GM23338 (cell line): Measurements from ENCODE around the gene NFIB. TPM values are rescaled to one million over a fixed set of nuclear protein-coding genes. Genes with fewer than 3 reads are reported as not detected.

ENCODE experiments used
- ATAC-seq: fragments of 200-7000 bp; cut with Tn5 transposase; 3 replicates; pipeline ENCODE4 v1.9.1; 2020
- DNase-seq: peaks from one replicate; pipeline ENCODE4 v3.0.0-alpha.2; 2015; ENCODE audit warnings: low spot score
- H2AFZ ChIP-seq: fragments of 200-600 bp; sonication (generic); 2 replicates; pipeline ENCODE4 v1.8.0; 2016; ENCODE audit warnings: antibody characterized with exemption, mild to moderate bottlenecking, moderate library complexity
- H3F3A ChIP-seq: fragments of 200-600 bp; sonication (generic); replicated peaks from 2 replicates; pipeline ENCODE4 v1.8.0; 2017; ENCODE audit warnings: antibody characterized with exemption, mixed run types, low read depth
- H3K27ac ChIP-seq: fragments of 200-600 bp; sonication (generic); 2 replicates; pipeline ENCODE4 v1.6.1; 2016; ENCODE audit warnings: low read depth
- H3K27me3 ChIP-seq: fragments of 200-600 bp; sonication (generic); 2 replicates; pipeline ENCODE4 v1.8.0; 2016; ENCODE audit warnings: mild to moderate bottlenecking, mixed run types, moderate library complexity; ENCODE audit not compliant: insufficient read depth
- H3K36me3 ChIP-seq: fragments of 200-600 bp; sonication (generic); 2 replicates; pipeline ENCODE4 v1.8.0; 2016; ENCODE audit warnings: mild to moderate bottlenecking; ENCODE audit not compliant: insufficient read depth
- H3K4me1 ChIP-seq: fragments of 200-600 bp; sonication (generic); 2 replicates; pipeline ENCODE4 v1.8.0; 2016; ENCODE audit warnings: mild to moderate bottlenecking, moderate library complexity; ENCODE audit not compliant: insufficient read depth
- H3K4me2 ChIP-seq: fragments of 200-600 bp; sonication (generic); 2 replicates; pipeline ENCODE4 v1.7.1; 2017; ENCODE audit warnings: mixed run types
- H3K4me3 ChIP-seq: fragments of 200-600 bp; sonication (generic); 2 replicates; pipeline ENCODE4 v1.6.1; 2016; ENCODE audit warnings: mixed run types
- H3K79me2 ChIP-seq: fragments of 200-600 bp; sonication (generic); replicated peaks from 2 replicates; pipeline ENCODE4 v1.8.0; 2017; ENCODE audit warnings: mild to moderate bottlenecking; ENCODE audit not compliant: insufficient read depth
- H3K9me2 ChIP-seq: fragments of 200-600 bp; sonication (generic); 2 replicates; pipeline ENCODE4 v1.8.0; 2017; ENCODE audit not compliant: insufficient read depth
- H4K20me1 ChIP-seq: fragments of 200-600 bp; sonication (generic); replicated peaks from 2 replicates; pipeline ENCODE4 v1.8.0; 2017; ENCODE audit warnings: mild to moderate bottlenecking; ENCODE audit not compliant: insufficient read depth
- H3K27ac Mint-ChIP-seq: 2 replicates; pipeline ENCODE4 v1.8.0; 2020; ENCODE audit warnings: inconsistent platforms, mild to moderate bottlenecking, moderate library complexity, mixed read lengths
- H3K27me3 Mint-ChIP-seq: 3 replicates; pipeline ENCODE4 v1.8.0; 2022; ENCODE audit warnings: low read depth, mild to moderate bottlenecking, moderate library complexity, mixed read lengths, inconsistent platforms; ENCODE audit not compliant: insufficient read depth, poor library complexity
- H3K36me3 Mint-ChIP-seq: 3 replicates; pipeline ENCODE4 v1.8.0; 2021; ENCODE audit warnings: low read depth, mild to moderate bottlenecking, inconsistent platforms, moderate library complexity, mixed read lengths
- H3K4me1 Mint-ChIP-seq: 3 replicates; pipeline ENCODE4 v1.8.0; 2020; ENCODE audit warnings: mild to moderate bottlenecking, inconsistent platforms, mixed read lengths
- H3K4me3 Mint-ChIP-seq: 3 replicates; pipeline ENCODE4 v1.8.0; 2021; ENCODE audit warnings: moderate library complexity, mild to moderate bottlenecking, inconsistent platforms, mixed read lengths
- H3K9me3 Mint-ChIP-seq: 3 replicates; pipeline ENCODE4 v1.8.0; 2020; ENCODE audit warnings: moderate library complexity, mild to moderate bottlenecking, inconsistent platforms, mixed read lengths
- EZH2phosphoT487 ChIP-seq: fragments of 200-600 bp; sonication (generic); IDR thresholded peaks from one replicate; pipeline ENCODE4 v1.8.1; 2018; ENCODE audit warnings: antibody characterized with exemption; ENCODE audit not compliant: unreplicated experiment
- JUNB ChIP-seq: IDR thresholded peaks from one replicate; pipeline ENCODE4 v1.6.1; 2016; ENCODE audit warnings: antibody characterized with exemption; ENCODE audit not compliant: unreplicated experiment
- NANOG ChIP-seq: IDR thresholded peaks from 2 replicates; pipeline ENCODE4 v1.6.1; 2016; ENCODE audit warnings: antibody characterized with exemption, borderline replicate concordance
- POLR2AphosphoS5 ChIP-seq: IDR thresholded peaks from 2 replicates; pipeline ENCODE4 v1.6.1; 2016; ENCODE audit warnings: antibody characterized with exemption, low read depth
- STAT1 ChIP-seq: IDR thresholded peaks from one replicate; pipeline ENCODE4 v1.6.1; 2016; ENCODE audit warnings: antibody characterized with exemption; ENCODE audit not compliant: unreplicated experiment
- ZNF114 ChIP-seq: fragments of 250-450 bp; sonication (Bioruptor Pico); IDR thresholded peaks from 2 replicates; pipeline ENCODE4 v1.5.0; 2020; ENCODE audit warnings: mild to moderate bottlenecking, moderate library complexity
- polyA plus RNA-seq: library from polyadenylated mRNA; unstranded; fragments of >200 nt; fragmentation: Nextera tagmentation; extraction: Ambion mirVana; gene quantifications from 2 replicates; pipeline ENCODE4 v1.2.1, GENCODE V29; 2016
- total RNA-seq: library from RNA; depleted of rRNA; stranded (reverse); fragments of >200 nt; shearing (Covaris generic); gene quantifications from 2 replicates; pipeline ENCODE4 v1.2.3, GENCODE V29; 2014
- TF ChIP-seq, protein P1 (sequence below): IDR thresholded peaks from 2 replicates; pipeline ENCODE4 v1.6.1; 2016; ENCODE audit warnings: antibody characterized with exemption
- TF ChIP-seq, protein P2 (sequence below), 2 experiments: fragments of 200-600 bp in 1 of 2; sonication (generic) in 1 of 2; conservative IDR thresholded peaks; 2 replicates each; pipeline versions ENCODE4 v1.5.1 to v1.6.1; 2016 to 2017; ENCODE audit warnings: antibody characterized with exemption in 2 of 2, low read depth in 2 of 2, mild to moderate bottlenecking in 2 of 2, moderate library complexity in 1 of 2
- TF ChIP-seq, protein P3 (sequence below): fragments of 250-450 bp; sonication (Bioruptor Pico); IDR thresholded peaks from 2 replicates; pipeline ENCODE4 v1.5.0; 2020; ENCODE audit warnings: mild to moderate bottlenecking, moderate library complexity

The NFIB gene
- total and polyA plus RNA-seq, 2 experiments from 2014 or later, result 3.9 to 4.7 TPM

DNA sequence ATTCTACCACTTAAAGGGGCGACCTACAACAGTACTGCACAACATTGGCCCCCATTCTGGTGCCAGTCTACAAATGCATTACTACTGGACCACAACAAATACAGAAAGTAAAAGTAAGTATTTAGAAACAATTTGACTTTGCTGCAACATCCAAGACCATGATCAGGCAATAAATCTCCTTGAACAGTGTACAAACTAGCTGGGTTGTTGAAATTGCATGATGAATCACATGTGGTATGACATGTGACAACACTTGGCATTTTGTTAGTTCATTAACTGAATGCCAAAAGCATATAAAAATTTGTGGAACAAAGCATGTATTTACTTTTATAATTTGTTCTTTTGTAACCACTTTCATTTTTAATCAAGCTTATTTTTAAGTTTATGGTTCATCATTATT is 270.5 kb downstream of the NFIB start:
- TF ChIP-seq, protein P1, sequence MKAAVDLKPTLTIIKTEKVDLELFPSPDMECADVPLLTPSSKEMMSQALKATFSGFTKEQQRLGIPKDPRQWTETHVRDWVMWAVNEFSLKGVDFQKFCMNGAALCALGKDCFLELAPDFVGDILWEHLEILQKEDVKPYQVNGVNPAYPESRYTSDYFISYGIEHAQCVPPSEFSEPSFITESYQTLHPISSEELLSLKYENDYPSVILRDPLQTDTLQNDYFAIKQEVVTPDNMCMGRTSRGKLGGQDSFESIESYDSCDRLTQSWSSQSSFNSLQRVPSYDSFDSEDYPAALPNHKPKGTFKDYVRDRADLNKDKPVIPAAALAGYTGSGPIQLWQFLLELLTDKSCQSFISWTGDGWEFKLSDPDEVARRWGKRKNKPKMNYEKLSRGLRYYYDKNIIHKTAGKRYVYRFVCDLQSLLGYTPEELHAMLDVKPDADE, result no peak
- TF ChIP-seq ZNF114 (CRISPR knock-in tag), result no peak
- TF ChIP-seq JUNB, result no peak
- no peak for TF ChIP-seq POLR2AphosphoS5
- TF ChIP-seq NANOG, result no peak
- TF ChIP-seq EZH2phosphoT487, result no peak
- TF ChIP-seq, protein P2, sequence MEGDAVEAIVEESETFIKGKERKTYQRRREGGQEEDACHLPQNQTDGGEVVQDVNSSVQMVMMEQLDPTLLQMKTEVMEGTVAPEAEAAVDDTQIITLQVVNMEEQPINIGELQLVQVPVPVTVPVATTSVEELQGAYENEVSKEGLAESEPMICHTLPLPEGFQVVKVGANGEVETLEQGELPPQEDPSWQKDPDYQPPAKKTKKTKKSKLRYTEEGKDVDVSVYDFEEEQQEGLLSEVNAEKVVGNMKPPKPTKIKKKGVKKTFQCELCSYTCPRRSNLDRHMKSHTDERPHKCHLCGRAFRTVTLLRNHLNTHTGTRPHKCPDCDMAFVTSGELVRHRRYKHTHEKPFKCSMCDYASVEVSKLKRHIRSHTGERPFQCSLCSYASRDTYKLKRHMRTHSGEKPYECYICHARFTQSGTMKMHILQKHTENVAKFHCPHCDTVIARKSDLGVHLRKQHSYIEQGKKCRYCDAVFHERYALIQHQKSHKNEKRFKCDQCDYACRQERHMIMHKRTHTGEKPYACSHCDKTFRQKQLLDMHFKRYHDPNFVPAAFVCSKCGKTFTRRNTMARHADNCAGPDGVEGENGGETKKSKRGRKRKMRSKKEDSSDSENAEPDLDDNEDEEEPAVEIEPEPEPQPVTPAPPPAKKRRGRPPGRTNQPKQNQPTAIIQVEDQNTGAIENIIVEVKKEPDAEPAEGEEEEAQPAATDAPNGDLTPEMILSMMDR (conservative IDR thresholded peaks at IDR 0.05; ENCODE audit: low read depth in 2 of 2), result no peak
- TF ChIP-seq, protein P3, sequence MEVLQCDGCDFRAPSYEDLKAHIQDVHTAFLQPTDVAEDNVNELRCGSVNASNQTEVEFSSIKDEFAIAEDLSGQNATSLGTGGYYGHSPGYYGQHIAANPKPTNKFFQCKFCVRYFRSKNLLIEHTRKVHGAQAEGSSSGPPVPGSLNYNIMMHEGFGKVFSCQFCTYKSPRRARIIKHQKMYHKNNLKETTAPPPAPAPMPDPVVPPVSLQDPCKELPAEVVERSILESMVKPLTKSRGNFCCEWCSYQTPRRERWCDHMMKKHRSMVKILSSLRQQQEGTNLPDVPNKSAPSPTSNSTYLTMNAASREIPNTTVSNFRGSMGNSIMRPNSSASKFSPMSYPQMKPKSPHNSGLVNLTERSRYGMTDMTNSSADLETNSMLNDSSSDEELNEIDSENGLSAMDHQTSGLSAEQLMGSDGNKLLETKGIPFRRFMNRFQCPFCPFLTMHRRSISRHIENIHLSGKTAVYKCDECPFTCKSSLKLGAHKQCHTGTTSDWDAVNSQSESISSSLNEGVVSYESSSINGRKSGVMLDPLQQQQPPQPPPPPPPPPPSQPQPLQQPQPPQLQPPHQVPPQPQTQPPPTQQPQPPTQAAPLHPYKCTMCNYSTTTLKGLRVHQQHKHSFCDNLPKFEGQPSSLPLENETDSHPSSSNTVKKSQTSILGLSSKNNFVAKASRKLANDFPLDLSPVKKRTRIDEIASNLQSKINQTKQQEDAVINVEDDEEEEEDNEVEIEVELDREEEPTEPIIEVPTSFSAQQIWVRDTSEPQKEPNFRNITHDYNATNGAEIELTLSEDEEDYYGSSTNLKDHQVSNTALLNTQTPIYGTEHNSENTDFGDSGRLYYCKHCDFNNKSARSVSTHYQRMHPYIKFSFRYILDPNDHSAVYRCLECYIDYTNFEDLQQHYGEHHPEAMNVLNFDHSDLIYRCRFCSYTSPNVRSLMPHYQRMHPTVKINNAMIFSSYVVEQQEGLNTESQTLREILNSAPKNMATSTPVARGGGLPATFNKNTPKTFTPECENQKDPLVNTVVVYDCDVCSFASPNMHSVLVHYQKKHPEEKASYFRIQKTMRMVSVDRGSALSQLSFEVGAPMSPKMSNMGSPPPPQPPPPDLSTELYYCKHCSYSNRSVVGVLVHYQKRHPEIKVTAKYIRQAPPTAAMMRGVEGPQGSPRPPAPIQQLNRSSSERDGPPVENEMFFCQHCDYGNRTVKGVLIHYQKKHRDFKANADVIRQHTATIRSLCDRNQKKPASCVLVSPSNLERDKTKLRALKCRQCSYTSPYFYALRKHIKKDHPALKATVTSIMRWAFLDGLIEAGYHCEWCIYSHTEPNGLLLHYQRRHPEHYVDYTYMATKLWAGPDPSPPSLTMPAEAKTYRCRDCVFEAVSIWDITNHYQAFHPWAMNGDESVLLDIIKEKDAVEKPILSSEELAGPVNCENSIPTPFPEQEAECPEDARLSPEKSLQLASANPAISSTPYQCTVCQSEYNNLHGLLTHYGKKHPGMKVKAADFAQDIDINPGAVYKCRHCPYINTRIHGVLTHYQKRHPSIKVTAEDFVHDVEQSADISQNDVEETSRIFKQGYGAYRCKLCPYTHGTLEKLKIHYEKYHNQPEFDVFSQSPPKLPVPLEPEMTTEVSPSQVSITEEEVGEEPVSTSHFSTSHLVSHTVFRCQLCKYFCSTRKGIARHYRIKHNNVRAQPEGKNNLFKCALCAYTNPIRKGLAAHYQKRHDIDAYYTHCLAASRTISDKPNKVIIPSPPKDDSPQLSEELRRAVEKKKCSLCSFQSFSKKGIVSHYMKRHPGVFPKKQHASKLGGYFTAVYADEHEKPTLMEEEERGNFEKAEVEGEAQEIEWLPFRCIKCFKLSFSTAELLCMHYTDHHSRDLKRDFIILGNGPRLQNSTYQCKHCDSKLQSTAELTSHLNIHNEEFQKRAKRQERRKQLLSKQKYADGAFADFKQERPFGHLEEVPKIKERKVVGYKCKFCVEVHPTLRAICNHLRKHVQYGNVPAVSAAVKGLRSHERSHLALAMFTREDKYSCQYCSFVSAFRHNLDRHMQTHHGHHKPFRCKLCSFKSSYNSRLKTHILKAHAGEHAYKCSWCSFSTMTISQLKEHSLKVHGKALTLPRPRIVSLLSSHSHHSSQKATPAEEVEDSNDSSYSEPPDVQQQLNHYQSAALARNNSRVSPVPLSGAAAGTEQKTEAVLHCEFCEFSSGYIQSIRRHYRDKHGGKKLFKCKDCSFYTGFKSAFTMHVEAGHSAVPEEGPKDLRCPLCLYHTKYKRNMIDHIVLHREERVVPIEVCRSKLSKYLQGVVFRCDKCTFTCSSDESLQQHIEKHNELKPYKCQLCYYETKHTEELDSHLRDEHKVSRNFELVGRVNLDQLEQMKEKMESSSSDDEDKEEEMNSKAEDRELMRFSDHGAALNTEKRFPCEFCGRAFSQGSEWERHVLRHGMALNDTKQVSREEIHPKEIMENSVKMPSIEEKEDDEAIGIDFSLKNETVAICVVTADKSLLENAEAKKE, result no peak
- TF ChIP-seq STAT1, result no peak
- ATAC-seq (no peak), DNase-seq (no peak)
- Histone ChIP-seq H3F3A (no peaks in the 10 kb centered on the region), H3K27me3 (no peaks in the 10 kb centered on the region), H3K36me3 (no peaks in the 10 kb centered on the region), H3K4me2 (no peak overlapping the region), H3K9me2 (0 out of 2 replicates have a peak, but pooled peaks cover 11% of the 10 kb centered on the region), H3K4me1 (no peaks in the 10 kb centered on the region), H3K79me2 (no peaks in the 10 kb centered on the region), H3K4me3 (no peak overlapping the region), H2AFZ (no peak overlapping the region), H3K27ac (no peak overlapping the region), H4K20me1 (no peaks in the 10 kb centered on the region)
- H3K27ac Mint-ChIP-seq, result no peak overlapping the region
- no peaks in the 10 kb centered on the region for H3K27me3 Mint-ChIP-seq
- no peaks in the 10 kb centered on the region for H3K9me3 Mint-ChIP-seq
- no peaks in the 10 kb centered on the region for H3K36me3 Mint-ChIP-seq
- H3K4me3 Mint-ChIP-seq, result no peak overlapping the region
- H3K4me1 Mint-ChIP-seq, result no peaks in the 10 kb centered on the region
